Natural killer cell (primary cell): Measurements from ENCODE around the gene SYNDIG1. TPM values are rescaled to one million over a fixed set of nuclear protein-coding genes. Genes with fewer than 3 reads are reported as not detected.

Source experiments
- ATAC-seq, 3 donors: fragments of 150-1000 bp in 2 of 3; fragments of 200-7000 bp in 1 of 3; cut with Tn5 transposase; 1 replicate in 1 of 3; 2 replicates in 2 of 3; pipeline ENCODE4 v1.10.0; 2021; ENCODE audit warnings: mild to moderate bottlenecking in 2 of 3, moderate library complexity in 2 of 3
- DNase-seq, 2 donors: peaks; one replicate each; pipeline versions ENCODE4 v3.0.0 to v3.0.0-alpha.2; 2013 to 2021; ENCODE audit warnings: mixed read lengths in 1 of 2
- H3K27ac ChIP-seq: one replicate; pipeline ENCODE4 v1.5.1; 2013; ENCODE audit warnings: mild to moderate bottlenecking, low read length
- H3K27me3 ChIP-seq: one replicate; pipeline ENCODE4 v1.6.1; 2013; ENCODE audit warnings: low read length; ENCODE audit not compliant: control insufficient read depth, insufficient read depth
- H3K36me3 ChIP-seq: one replicate; pipeline ENCODE4 v1.6.1; 2013; ENCODE audit warnings: low read length; ENCODE audit not compliant: control insufficient read depth, insufficient read depth
- H3K4me1 ChIP-seq: one replicate; pipeline ENCODE4 v1.6.1; 2013; ENCODE audit warnings: low read length; ENCODE audit not compliant: control insufficient read depth, insufficient read depth
- H3K4me3 ChIP-seq: one replicate; pipeline ENCODE4 v1.5.1; 2013; ENCODE audit warnings: low read length
- H3K9me3 ChIP-seq: one replicate; pipeline ENCODE4 v1.6.1; 2013; ENCODE audit warnings: low read length; ENCODE audit not compliant: control insufficient read depth, insufficient read depth
- H3K27ac Mint-ChIP-seq, 2 donors: one replicate each; pipeline ENCODE4 v1.8.0; 2022; ENCODE audit warnings: mild to moderate bottlenecking in 2 of 2, mixed read lengths in 2 of 2, moderate library complexity in 1 of 2
- H3K27me3 Mint-ChIP-seq, 2 donors: one replicate each; pipeline ENCODE4 v1.8.0; 2022; ENCODE audit warnings: low read depth in 2 of 2, mixed read lengths in 2 of 2
- H3K36me3 Mint-ChIP-seq: one replicate; pipeline ENCODE4 v1.8.0; 2022; ENCODE audit warnings: mixed read lengths
- H3K4me1 Mint-ChIP-seq, 2 donors: one replicate each; pipeline ENCODE4 v1.8.0; 2022; ENCODE audit warnings: mixed read lengths in 2 of 2
- H3K4me3 Mint-ChIP-seq: one replicate; pipeline ENCODE4 v1.8.0; 2022; ENCODE audit warnings: mild to moderate bottlenecking, moderate library complexity, mixed read lengths
- H3K9me3 Mint-ChIP-seq, 2 donors: one replicate each; pipeline ENCODE4 v1.8.0; 2022; ENCODE audit warnings: mixed read lengths in 2 of 2
- CTCF ChIP-seq: fragments of 200-600 bp; IDR thresholded peaks from one replicate; pipeline ENCODE4 v1.8.0; 2022; ENCODE audit warnings: antibody characterized with exemption
- WGBS: methylation state at CpG from one replicate; pipeline ENCODE4 v1.1.7; 2013; ENCODE audit warnings: missing lambda C conversion rate; ENCODE audit not compliant: insufficient coverage; 5-methylcytosine and 5-hydroxymethylcytosine counted together
- intact Hi-C: fragments of 100-400 bp; cut with micrococcal nuclease; formaldehyde crosslinking; loops from one replicate; pipeline ENCODE4 v1.14.2; 2022
- total RNA-seq, 4 donors: library from RNA; stranded (reverse); fragments of 120-200 nt in 1 of 4; gene quantifications; one replicate each; pipeline versions ENCODE4 v1.2.3 to v1.2.4, GENCODE V29; 2013 to 2022

SYNDIG1 gene
- total RNA-seq, 3 donors from 2014 or later (not counting 1 experiment from before 2014, with no cell fraction given), result not detected

GRCh38 chr20:24634855-24635254, 165.4 kb downstream of the SYNDIG1 start:
- intact Hi-C loops, result no loop called here
- no peak overlapping the region for H3K27ac ChIP-seq
- no peaks in the 10 kb centered on the region for H3K9me3 ChIP-seq
- Mint-ChIP-seq H3K4me3 (no peak overlapping the region), H3K27me3 (peaks cover 4 to 12% of the 10 kb centered on the region in 2 donors), H3K36me3 (no peaks in the 10 kb centered on the region), H3K9me3 (no peaks in the 10 kb centered on the region), H3K27ac (no peak overlapping the region), H3K4me1 (peaks cover 2% of the 10 kb centered on the region in 2 donors)
- ATAC-seq (peak in 1 of 3 donors; percentile 31), DNase-seq (no peak)
- H3K27me3 ChIP-seq, result no peaks in the 10 kb centered on the region
- 19% methylated on average over 9 of the region's 9 CpGs for WGBS
- no peak for TF ChIP-seq CTCF
- H3K4me3 ChIP-seq, result no peak overlapping the region
- H3K36me3 ChIP-seq, result no peaks in the 10 kb centered on the region
- H3K4me1 ChIP-seq, result no peaks in the 10 kb centered on the region

- peaks cover 12% of the 10 kb centered on the region in 2 donors for H3K27me3 Mint-ChIP-seq
- no peaks in the 10 kb centered on the region for H3K36me3 Mint-ChIP-seq
- DNase-seq, result no peak
- H3K9me3 ChIP-seq, result no peaks in the 10 kb centered on the region
- no peak for TF ChIP-seq CTCF
- no peak overlapping the region for H3K27ac ChIP-seq
- no peak overlapping the region for H3K4me3 Mint-ChIP-seq
- no peak for ATAC-seq
- H3K9me3 Mint-ChIP-seq, result no peaks in the 10 kb centered on the region
- no peaks in the 10 kb centered on the region for H3K27me3 ChIP-seq
- no peaks in the 10 kb centered on the region for H3K4me1 Mint-ChIP-seq
- H3K36me3 ChIP-seq, result no peaks in the 10 kb centered on the region
- no peak overlapping the region for H3K27ac Mint-ChIP-seq
- H3K4me3 ChIP-seq, result no peak overlapping the region
- 100% methylated on average over 1 of the region's 2 CpGs for WGBS
- H3K4me1 ChIP-seq, result no peaks in the 10 kb centered on the region
- intact Hi-C loops, result no loop called here
Observed at GRCh38 chr20:24636626-24637025, 167.2 kb downstream of the SYNDIG1 start.

GRCh38 chr20:24637087-24637486, 167.7 kb downstream of the SYNDIG1 start:
- no peaks in the 10 kb centered on the region for H3K9me3 ChIP-seq
- Mint-ChIP-seq H3K9me3 (no peaks in the 10 kb centered on the region), H3K27me3 (peaks cover 12% of the 10 kb centered on the region in 2 donors), H3K4me1 (no peaks in the 10 kb centered on the region), H3K36me3 (no peaks in the 10 kb centered on the region), H3K27ac (no peak overlapping the region), H3K4me3 (no peak overlapping the region)
- TF ChIP-seq CTCF, result no peak
- ATAC-seq, result no peak
- no peak for DNase-seq
- WGBS, result 81% methylated on average over 4 of the region's 4 CpGs
- H3K27me3 ChIP-seq, result no peaks in the 10 kb centered on the region
- no peak overlapping the region for H3K27ac ChIP-seq
- H3K4me1 ChIP-seq, result no peaks in the 10 kb centered on the region
- no peaks in the 10 kb centered on the region for H3K36me3 ChIP-seq
- intact Hi-C loops, result no loop called here
- no peak overlapping the region for H3K4me3 ChIP-seq

GRCh38 chr20:24637941-24638340, 168.5 kb downstream of the SYNDIG1 start:
- no peak overlapping the region for H3K4me3 ChIP-seq
- H3K4me1 Mint-ChIP-seq, result no peaks in the 10 kb centered on the region
- H3K4me3 Mint-ChIP-seq, result no peak overlapping the region
- H3K27me3 ChIP-seq, result no peaks in the 10 kb centered on the region
- no peak overlapping the region for H3K27ac Mint-ChIP-seq
- ATAC-seq (no peak), DNase-seq (no peak)
- no peaks in the 10 kb centered on the region for H3K9me3 Mint-ChIP-seq
- no peaks in the 10 kb centered on the region for H3K36me3 ChIP-seq
- TF ChIP-seq CTCF, result no peak
- H3K36me3 Mint-ChIP-seq, result no peaks in the 10 kb centered on the region
- no peaks in the 10 kb centered on the region for H3K4me1 ChIP-seq
- no peak overlapping the region for H3K27ac ChIP-seq
- intact Hi-C loops, result no loop called here
- H3K27me3 Mint-ChIP-seq, result peaks cover 12% of the 10 kb centered on the region in 2 donors
- 74% methylated on average over 6 of the region's 6 CpGs for WGBS
- no peaks in the 10 kb centered on the region for H3K9me3 ChIP-seq
